Activated CD4-positive, alpha-beta T cell treated with anti-CD3 and anti-CD28 coated beads for 24 hours (primary cell): Measurements from ENCODE around the gene FOXE1.

Source experiments
- DNase-seq, 2 donors: peaks; one replicate each; pipeline ENCODE4 v3.0.0-alpha.2; 2020; ENCODE audit warnings: low read depth in 2 of 2

Gene FOXE1

DNA sequence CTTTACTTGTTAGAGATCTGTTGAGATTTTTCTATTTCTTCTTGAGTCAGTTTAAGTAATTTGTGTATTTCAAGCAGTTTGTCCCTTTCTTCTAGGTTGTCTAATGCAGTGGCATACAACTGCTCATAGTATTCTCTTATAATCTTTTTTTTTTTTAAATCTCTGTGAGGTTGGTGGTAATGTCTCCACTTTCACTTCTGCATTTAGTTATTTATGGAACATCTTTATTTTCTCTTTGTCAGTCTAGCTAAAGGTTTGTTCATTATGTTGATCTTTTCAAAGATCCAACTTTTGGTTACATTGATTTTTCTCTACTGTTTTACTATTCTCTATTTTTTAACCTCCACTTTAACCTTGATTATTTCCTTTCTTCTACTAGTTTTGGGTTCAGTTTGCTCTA, 13.8 kb downstream of the FOXE1 start:
- DNase-seq, result no peak

DNA sequence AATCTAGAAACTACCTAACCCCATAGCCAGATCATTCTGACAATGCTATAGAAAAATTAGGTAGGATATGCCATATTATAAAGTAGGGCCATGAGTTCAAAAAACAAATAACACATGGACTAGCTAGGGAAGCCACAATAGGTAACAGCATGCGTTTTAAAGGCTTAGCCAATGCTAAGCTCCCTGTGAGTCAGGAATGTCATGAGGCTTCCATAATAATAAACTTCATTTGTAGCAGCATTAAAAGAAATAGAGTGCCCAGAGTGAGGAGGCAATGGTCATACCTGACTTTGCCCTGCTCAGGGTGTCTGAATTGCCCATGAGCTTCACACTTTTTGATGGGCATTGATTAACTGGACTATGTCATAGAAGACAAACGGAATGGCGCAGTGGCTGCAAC, 15.8 kb downstream of the FOXE1 start:
- DNase-seq, result no peak

- no peak for DNase-seq
These were observed 20.4 kb downstream of the FOXE1 start for GRCh38 chr9:97873425-97873824.

- DNase-seq, result no peak
These were observed 20.9 kb downstream of the FOXE1 start for GRCh38 chr9:97873882-97874281.

DNA sequence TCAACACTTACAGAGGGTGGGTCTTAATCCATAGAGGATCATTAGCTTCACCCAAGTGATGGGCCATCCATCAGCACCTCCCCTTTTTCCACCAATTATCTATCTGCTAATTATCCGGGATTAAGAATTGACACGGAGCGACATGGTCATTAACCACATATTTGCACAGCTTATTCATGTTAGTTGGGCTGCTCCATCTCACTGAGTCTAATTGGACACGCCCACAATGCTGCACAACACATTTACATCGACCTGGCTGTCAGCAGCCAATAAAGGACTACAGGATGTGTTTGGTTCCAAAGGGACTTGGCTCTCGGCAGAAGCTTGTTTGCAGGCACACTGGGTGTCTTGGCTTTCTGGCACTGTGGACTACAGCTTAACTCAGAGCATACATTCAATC, 21.6 kb downstream of the FOXE1 start:
- no peak for DNase-seq

DNA sequence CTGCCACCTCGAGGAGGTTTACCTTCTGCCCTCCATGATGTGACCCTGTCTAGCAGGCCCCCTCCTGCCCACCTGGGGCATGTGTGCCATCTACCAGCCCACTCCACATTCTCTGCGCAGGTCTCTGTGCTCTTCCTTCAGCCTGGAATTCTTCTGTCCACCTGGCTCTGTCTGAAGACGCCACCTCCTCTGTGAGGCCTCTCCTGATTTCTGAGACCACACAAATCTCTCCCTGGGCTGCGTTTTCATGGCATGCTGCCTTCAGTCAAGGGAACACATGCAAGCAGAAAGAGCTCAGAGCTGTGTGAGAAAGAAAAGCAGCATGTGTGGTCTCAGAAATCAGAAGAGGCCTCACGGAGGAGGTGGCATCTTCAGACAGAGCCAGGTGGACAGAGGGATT, 22.1 kb downstream of the FOXE1 start:
- DNase-seq, result no peak

DNA sequence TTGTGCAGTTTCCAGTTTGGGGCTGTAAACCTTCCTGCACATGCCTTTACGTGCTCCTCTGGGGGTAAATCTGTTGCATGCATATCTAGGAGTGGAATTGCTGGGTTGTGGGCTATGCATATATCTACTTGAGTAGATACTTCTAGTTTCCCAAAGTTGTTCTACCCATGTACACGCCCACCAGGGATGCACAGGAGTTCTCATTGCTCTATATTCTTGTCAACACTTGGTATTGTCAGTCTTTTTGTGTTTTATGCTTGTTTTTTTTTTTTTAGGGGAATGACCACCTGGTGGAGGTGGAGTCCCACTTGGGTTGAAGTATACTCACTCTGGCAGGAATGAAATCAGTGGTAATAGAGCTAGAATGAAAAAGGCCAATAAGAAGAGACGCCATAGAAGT, 23.0 kb downstream of the FOXE1 start:
- DNase-seq, result no peak

DNA sequence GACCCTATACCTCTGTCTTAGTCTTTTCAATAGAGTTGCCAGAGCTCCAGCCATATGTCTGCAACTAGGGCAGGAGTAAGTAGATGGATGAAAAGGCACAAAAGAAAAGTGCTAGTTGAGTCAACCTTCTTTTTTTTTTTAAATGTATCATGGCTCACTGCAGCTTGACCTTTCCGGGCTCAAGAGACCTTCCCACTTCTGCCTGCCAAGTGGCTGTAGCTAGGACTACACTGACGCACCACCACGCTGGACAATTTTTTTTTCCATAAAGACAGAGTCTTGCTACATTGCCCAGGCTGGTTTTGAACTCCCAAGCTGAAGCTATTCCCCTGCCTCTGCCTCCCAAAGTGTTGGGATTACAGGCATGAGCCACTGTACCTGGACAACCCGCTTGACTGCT, 27.3 kb downstream of the FOXE1 start:
- DNase-seq, result no peak

DNA sequence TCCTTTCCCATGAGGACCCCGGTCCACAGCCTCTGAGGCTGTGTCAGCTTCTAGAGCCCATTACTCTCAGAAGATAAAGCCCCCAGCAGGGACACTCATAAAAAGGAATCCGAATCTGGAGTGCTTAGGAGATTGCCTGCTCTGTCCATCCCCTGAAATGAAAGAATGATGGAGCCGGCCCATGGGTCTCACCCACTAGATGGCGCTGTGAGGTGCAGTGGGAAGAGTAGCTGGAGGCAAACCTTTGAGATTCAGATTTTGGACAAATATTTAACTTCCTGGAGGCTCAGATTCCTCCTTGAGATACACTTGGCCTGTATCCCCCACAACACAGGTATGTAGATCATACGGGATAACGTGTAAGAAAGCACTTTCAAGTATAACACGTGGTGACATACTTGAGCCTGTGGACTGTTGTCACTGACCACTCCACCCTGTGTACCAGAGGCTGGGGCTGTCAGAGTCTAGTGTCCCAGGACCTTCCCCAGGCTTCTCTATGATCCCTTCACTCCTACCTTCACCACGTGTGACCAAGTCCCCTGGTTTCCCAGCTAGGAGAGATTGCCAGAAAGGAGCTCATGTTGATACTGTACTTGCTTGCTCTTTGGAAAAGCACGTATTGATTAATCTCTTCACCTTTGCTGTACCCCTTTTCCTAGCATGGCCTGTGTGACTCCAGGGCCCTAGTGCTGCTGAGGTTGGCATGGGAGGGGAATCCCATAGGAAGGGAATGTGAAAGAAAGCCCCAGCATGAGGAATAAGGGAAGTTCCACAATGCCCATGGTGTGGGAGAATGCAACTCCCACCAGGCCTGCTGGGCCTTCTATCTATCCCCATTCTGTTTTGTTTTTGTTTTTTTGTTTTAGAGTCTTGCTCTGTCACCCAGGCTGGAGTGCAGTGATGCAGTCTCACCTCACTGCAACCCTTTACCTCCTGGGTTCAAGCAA, 37.2 kb downstream of the FOXE1 start:
- peak; percentile 51 to 62 for DNase-seq

GRCh38 chr9:97891736-97892135, 38.7 kb downstream of the FOXE1 start:
- DNase-seq, result no peak

GRCh38 chr9:97892421-97892820, 39.4 kb downstream of the FOXE1 start:
- no peak for DNase-seq

DNA sequence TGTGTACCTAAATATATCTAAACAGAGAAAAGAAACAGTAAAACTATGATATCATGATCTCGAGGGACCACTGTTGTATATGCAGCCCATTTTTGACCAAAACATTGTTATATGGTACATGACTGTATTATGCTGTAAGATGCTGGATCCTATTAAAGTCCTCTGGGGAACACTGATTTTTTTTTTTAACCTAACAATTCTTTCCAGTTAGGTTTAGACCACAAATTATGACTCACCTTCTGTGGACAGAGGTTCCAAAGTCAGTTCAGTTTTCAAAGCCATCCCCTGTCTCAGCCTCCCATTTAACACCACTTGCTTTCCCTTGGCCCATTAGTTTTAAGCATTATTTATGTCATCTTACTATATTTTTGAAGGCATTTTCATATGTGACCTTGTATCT, 42.2 kb downstream of the FOXE1 start:
- no peak for DNase-seq

DNA sequence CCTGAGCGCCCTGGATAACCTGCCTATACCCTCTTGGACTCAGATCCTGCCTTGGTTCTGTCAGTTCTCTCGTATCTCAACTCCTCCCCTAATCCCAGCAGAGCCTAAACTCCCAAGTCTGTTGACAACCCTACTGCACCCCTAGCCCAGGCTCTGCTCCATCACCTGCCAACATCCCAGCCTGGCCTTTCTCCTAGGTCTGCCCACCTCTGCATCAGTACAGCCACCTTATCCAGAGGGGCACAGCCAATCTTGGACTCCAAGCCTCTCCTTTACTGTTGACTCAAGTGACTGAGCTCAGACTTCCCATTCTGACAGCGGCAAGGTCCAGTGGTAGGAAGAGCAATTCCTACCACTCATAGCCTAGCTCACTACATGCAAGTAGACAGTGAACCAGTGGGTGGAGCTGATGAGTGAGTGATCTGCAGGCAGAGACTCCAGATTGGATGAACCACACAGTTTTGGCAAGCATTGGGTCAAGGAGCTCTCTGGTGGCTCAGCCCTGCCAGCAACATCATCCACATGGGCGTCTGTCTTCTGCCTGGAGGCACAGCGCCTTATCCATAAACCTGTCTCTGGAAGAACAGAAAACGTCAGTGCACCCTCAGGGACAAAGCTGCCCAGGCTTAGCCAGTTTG, 42.8 kb downstream of the FOXE1 start:
- no peak for DNase-seq

- no peak for DNase-seq
These were observed 47.2 kb downstream of the FOXE1 start for GRCh38 chr9:97900103-97900737.

DNA sequence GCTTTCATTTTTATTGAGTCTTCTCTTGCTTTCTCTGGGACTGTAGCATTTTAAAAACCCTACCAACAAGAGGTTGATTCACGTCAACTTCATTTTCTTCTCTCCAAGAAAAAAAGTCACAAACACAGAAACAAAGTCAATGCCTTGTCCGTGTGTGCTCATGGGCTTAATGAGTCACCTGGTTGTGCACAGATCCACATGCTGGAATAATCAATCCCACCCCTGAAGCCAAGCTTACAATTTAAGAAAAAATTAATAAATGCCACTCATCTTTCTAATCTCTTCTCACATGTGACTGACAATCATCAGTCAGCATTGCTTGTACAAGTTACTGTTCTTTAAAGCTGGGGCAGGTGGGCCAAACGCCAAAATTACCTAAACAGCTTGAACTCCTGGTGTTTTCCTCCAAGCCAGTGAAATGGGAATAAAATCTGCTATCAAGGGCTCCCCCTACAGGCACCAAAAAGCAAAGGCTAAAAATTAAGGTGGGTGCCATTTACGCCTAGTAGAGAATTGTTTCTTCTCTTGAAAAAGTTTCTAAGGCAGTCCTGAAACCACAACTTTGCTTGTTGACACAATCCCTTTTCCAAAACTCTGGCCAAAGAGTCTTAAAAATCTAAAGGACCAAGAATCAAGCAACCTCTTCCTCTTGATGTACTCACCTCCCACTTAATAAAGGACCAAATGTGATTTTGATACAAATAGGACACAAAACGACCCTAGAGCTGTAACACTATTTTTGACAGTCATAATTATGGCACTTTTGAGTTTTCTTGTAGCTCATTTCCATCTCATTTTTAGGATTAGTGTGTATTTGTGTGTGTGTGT, 47.9 kb downstream of the FOXE1 start:
- DNase-seq, result no peak

GRCh38 chr9:97903177-97903576, 50.2 kb downstream of the FOXE1 start:
- no peak for DNase-seq

DNA sequence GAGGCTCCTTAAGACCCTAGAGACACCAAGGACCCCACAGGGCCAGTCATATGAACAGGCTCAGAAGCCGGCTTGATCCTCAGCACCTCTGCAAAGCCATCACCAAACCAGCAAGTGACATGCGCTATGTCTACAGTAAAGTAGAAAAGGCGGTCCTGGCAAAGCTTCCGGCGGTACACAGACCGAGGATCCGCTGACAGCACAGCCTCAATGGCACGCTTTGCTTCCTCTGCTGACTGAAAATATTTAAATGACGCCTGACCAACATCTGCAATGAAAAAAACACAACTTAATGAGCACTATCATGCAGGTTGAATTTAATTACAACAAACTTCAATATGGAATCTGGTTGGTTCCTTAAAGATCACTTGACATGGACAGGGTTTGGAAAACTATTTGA, 51.7 kb downstream of the FOXE1 start:
- DNase-seq, result peak in 1 of 2 donors; percentile 22

GRCh38 chr9:97905228-97905627, 52.2 kb downstream of the FOXE1 start:
- no peak for DNase-seq
